ENCODE data around the gene BPIFA1. TPM values are rescaled to one million over a fixed set of nuclear protein-coding genes. Genes with fewer than 3 reads are reported as not detected.

Gene BPIFA1
- total and polyA plus RNA-seq, 2 of the 8 experiments (the other 6 are each of a cell fraction or from before 2014, with no cell fraction given): not detected

- no peaks in the 10 kb centered on the region for H3K9me3 ChIP-seq (ENCODE audit: insufficient read depth in 2 of 2, low read depth in 1 of 2, low read length in 1 of 2)
- H3K4me2 ChIP-seq (ENCODE audit: insufficient read depth in 1 of 2, low read depth in 2 of 2, low read length in 2 of 2): no peak overlapping the region
- H2BK120ac ChIP-seq (replicated peaks; ENCODE audit: low read depth, low read length): no peak overlapping the region
- no peak for FAIRE-seq
- H2BK15ac ChIP-seq (ENCODE audit: low read length): no peak overlapping the region
- no peaks in the 10 kb centered on the region for H3K79me1 ChIP-seq (ENCODE audit: low read depth, low read length)
- no peak overlapping the region for H3K4ac ChIP-seq (replicated peaks; ENCODE audit: insufficient read length, low read depth, low read length)
- H3K36me3 ChIP-seq (ENCODE audit: control insufficient read depth in 2 of 4, insufficient read depth in 4 of 4, low read length in 3 of 4): no peaks in the 10 kb centered on the region
- DNase-seq (ENCODE audit: low read depth in 1 of 2, low spot score in 2 of 2): no peak
- CTCF ChIA-PET (ENCODE audit: partially characterized antibody): interaction anchor here (1.0 to 1.1 kb wide), 2 partner anchors 9 to 97 kb away, joined by 3 to 5 read pairs; no protein-coding TSS in a partner anchor
- H4K20me1 ChIP-seq (replicated peaks in 1 of 2; ENCODE audit: control insufficient read depth in 1 of 2, insufficient read depth in 2 of 2, low read length in 2 of 2): no peaks in the 10 kb centered on the region
- no peak overlapping the region for H3K4me3 ChIP-seq (ENCODE audit: extremely low read depth in 1 of 4, insufficient read depth in 2 of 4, low read depth in 3 of 4, low read length in 4 of 4)
- no peak overlapping the region for H3K23ac ChIP-seq (ENCODE audit: insufficient read length)
- H3K23me2 ChIP-seq (ENCODE audit: low read depth, low read length): no peaks in the 10 kb centered on the region
- no peaks in the 10 kb centered on the region for H3K27me3 ChIP-seq (replicated peaks in 1 of 4; ENCODE audit: control insufficient read depth in 3 of 4, extremely low read depth in 1 of 4, insufficient read depth in 3 of 4, low read length in 3 of 4)
- no peaks in the 10 kb centered on the region for H3K79me2 ChIP-seq (ENCODE audit: control insufficient read depth in 1 of 2, insufficient read depth in 2 of 2, low read length in 2 of 2)
- 55% methylated on average over 4 of the region's 4 CpGs; no CpG with 5 or more reads in 1 of the 2 experiments for WGBS, 2 experiments (ENCODE audit: extremely low coverage in 1 of 2, insufficient coverage in 1 of 2, insufficient read length in 1 of 2, insufficient replicate concordance in 2 of 2, low coverage in 1 of 2, low lambda C conversion rate in 2 of 2, missing lambda C conversion rate in 1 of 2)
- no peak overlapping the region for H2BK20ac ChIP-seq (ENCODE audit: low read length)
- no peak overlapping the region for H4K91ac ChIP-seq (replicated peaks; ENCODE audit: insufficient read length, low read length)
- H3K27ac ChIP-seq (ENCODE audit: low read depth, low read length): no peak overlapping the region
- no peaks in the 10 kb centered on the region for H3K4me1 ChIP-seq (replicated peaks in 1 of 4; ENCODE audit: control insufficient read depth in 3 of 4, insufficient read depth in 4 of 4, low read length in 3 of 4)
- no peak overlapping the region for H2BK12ac ChIP-seq (ENCODE audit: low read depth, low read length)
- no peak overlapping the region for H2BK5ac ChIP-seq (ENCODE audit: low read depth, low read length)
- no peak overlapping the region for H2AFZ ChIP-seq (ENCODE audit: low read length)
- H3K9ac ChIP-seq (replicated peaks in 1 of 4; ENCODE audit: extremely low read depth in 1 of 4, low read depth in 3 of 4, low read length in 3 of 4): no peak overlapping the region
- no peak overlapping the region for H3K18ac ChIP-seq (ENCODE audit: extremely low read depth, low read length)
- no peak overlapping the region for H3K14ac ChIP-seq (ENCODE audit: insufficient read length)
- no peak overlapping the region for H4K8ac ChIP-seq (ENCODE audit: extremely low read depth, insufficient read depth, low read length)
- no peak overlapping the region for H4K5ac ChIP-seq (ENCODE audit: insufficient read length, low read depth, low read length)
- no peak overlapping the region for H3K56ac ChIP-seq (replicated peaks; ENCODE audit: insufficient read length, low read depth, low read length)
- no peak overlapping the region for H2AK5ac ChIP-seq (ENCODE audit: low read depth, low read length)
- POLR2A ChIA-PET (ENCODE audit: partially characterized antibody): no interaction called here
- TF ChIP-seq ZNF274 (IDR thresholded peaks at IDR 0.05; ENCODE audit: borderline replicate concordance, extremely low read depth, low read length) (no peak), JUN (IDR thresholded peaks at IDR 0.05; ENCODE audit: low read depth, low read length) (no peak), POLR2A (IDR thresholded peaks at IDR 0.05; ENCODE audit: control extremely low read depth in 1 of 2, low read depth in 2 of 2, low read length in 2 of 2) (no peak), TAF1 (IDR thresholded peaks at IDR 0.05; ENCODE audit: low read depth, low read length) (no peak), SP1 (IDR thresholded peaks at IDR 0.05; ENCODE audit: low read depth, low read length) (no peak), CBX8 (IDR thresholded peaks at IDR 0.05; ENCODE audit: borderline replicate concordance, low read depth, low read length) (no peak), MAFK (IDR thresholded peaks at IDR 0.05; ENCODE audit: low read depth, low read length) (no peak), RXRA (IDR thresholded peaks at IDR 0.05; ENCODE audit: insufficient read depth, low read depth, low read length) (no peak), KDM1A (IDR thresholded peaks at IDR 0.05; ENCODE audit: borderline replicate concordance, low read length) (no peak), SAP30 (IDR thresholded peaks at IDR 0.05; ENCODE audit: insufficient read depth, insufficient replicate concordance, low read length) (no peak), TAF7 (optimal IDR thresholded peaks at IDR 0.05; ENCODE audit: borderline replicate concordance, low read depth, low read length) (no peak)
Measured at GRCh38 chr20:33202451-33202850, 33.3 kb upstream of the BPIFA1 start.
